ENCODE results near the gene KRT85. TPM values are rescaled to one million over a fixed set of nuclear protein-coding genes. Genes with fewer than 3 reads are reported as not detected.

KRT85 gene
- total RNA-seq, 2 experiments from 2014 or later = not detected

- peaks cover 3% of the 10 kb centered on the region for H3K27me3 Mint-ChIP-seq
- no peak overlapping the region for H3K4me3 Mint-ChIP-seq
- no peaks in the 10 kb centered on the region for H3K9me3 Mint-ChIP-seq (ENCODE audit: low read depth)
- no peaks in the 10 kb centered on the region for H3K36me3 Mint-ChIP-seq (ENCODE audit: low read depth)
- no peaks in the 10 kb centered on the region for H3K4me1 Mint-ChIP-seq
- CTCF ChIA-PET = interaction anchor here (0.6 to 1.2 kb wide), 4 partner anchors 25 to 956 kb away, joined by 3 to 5 read pairs (median 3); partner anchors contain the start of gene AAAS
- ATAC-seq (no peak), DNase-seq (no peak)
- no peak overlapping the region for H3K27ac Mint-ChIP-seq
- POLR2A ChIA-PET = no interaction called here
- intact Hi-C loops (cut with DNase I, micrococcal nuclease) = no loop called here
Observed at GRCh38 chr12:52364901-52365489, 2.3 kb downstream of the KRT85 start.

- CTCF ChIA-PET = interaction anchor here (0.6 to 1.3 kb wide), 3 partner anchors 24 to 557 kb away, joined by 3 to 4 read pairs (median 3); no protein-coding TSS in a partner anchor
- no peaks in the 10 kb centered on the region for H3K36me3 Mint-ChIP-seq (ENCODE audit: low read depth)
Observed at GRCh38 chr12:52364061-52364460, 3.2 kb downstream of the KRT85 start.

GRCh38 chr12:52363111-52363679 lies 4.1 kb downstream of the KRT85 start:
- peaks cover 14% of the 10 kb centered on the region for H3K4me1 Mint-ChIP-seq
- ChIA-PET POLR2A (no interaction called here), CTCF (interaction anchor here (0.6 to 1.3 kb wide), 2 partner anchors 522 to 558 kb away, joined by 3 to 4 read pairs; no protein-coding TSS in a partner anchor)
- DNase-seq (no peak), ATAC-seq (no peak)
- H3K27me3 Mint-ChIP-seq = peaks cover 3% of the 10 kb centered on the region
- H3K36me3 Mint-ChIP-seq (ENCODE audit: low read depth) = no peaks in the 10 kb centered on the region
- H3K9me3 Mint-ChIP-seq (ENCODE audit: low read depth) = no peaks in the 10 kb centered on the region
- no peak overlapping the region for H3K4me3 Mint-ChIP-seq
- intact Hi-C loops (cut with DNase I, micrococcal nuclease) = no loop called here
- H3K27ac Mint-ChIP-seq = no peak overlapping the region

More at GRCh38 chr12:52364061-52364460, 3.2 kb downstream of the KRT85 start:
- ATAC-seq (no peak), DNase-seq (no peak)
- POLR2A ChIA-PET = no interaction called here
- Mint-ChIP-seq H3K27me3 (peaks cover 3% of the 10 kb centered on the region), H3K9me3 (ENCODE audit: low read depth) (no peaks in the 10 kb centered on the region), H3K4me1 (peaks cover 6% of the 10 kb centered on the region), H3K27ac (no peak overlapping the region), H3K4me3 (no peak overlapping the region)
- intact Hi-C loops (cut with DNase I, micrococcal nuclease) = no loop called here

GRCh38 chr12:52362118-52362726 lies 5.1 kb downstream of the KRT85 start:
- ChIA-PET POLR2A (no interaction called here), CTCF (interaction anchor here (0.6 to 1.8 kb wide), 6 partner anchors 8 to 185 kb away, joined by 3 to 9 read pairs (median 3); no protein-coding TSS in a partner anchor)
- intact Hi-C loops (cut with DNase I, micrococcal nuclease) = no loop called here
- H3K9me3 Mint-ChIP-seq (ENCODE audit: low read depth) = no peaks in the 10 kb centered on the region
- H3K4me1 Mint-ChIP-seq = peaks cover 17% of the 10 kb centered on the region
- no peak overlapping the region for H3K4me3 Mint-ChIP-seq
- DNase-seq = peak; percentile 29
- H3K27ac Mint-ChIP-seq = no peak overlapping the region
- no peak for ATAC-seq
- no peaks in the 10 kb centered on the region for H3K36me3 Mint-ChIP-seq (ENCODE audit: low read depth)
- H3K27me3 Mint-ChIP-seq = peaks cover 3% of the 10 kb centered on the region

GRCh38 chr12:52361553-52361952 lies 5.7 kb downstream of the KRT85 start:
- Mint-ChIP-seq H3K27me3 (peaks cover 2% of the 10 kb centered on the region), H3K4me1 (peaks cover 17% of the 10 kb centered on the region), H3K4me3 (no peak overlapping the region), H3K9me3 (ENCODE audit: low read depth) (no peaks in the 10 kb centered on the region), H3K27ac (no peak overlapping the region), H3K36me3 (ENCODE audit: low read depth) (no peaks in the 10 kb centered on the region)
- DNase-seq (no peak), ATAC-seq (no peak)
- CTCF ChIA-PET = interaction anchor here (0.7 to 1.8 kb wide), 7 partner anchors 9 to 184 kb away, joined by 3 to 9 read pairs (median 3); no protein-coding TSS in a partner anchor
- POLR2A ChIA-PET = no interaction called here
- intact Hi-C loops (cut with DNase I, micrococcal nuclease) = no loop called here

- POLR2A ChIA-PET = no interaction called here
- intact Hi-C loops (cut with DNase I, micrococcal nuclease) = no loop called here
- H3K27me3 Mint-ChIP-seq = no peaks in the 10 kb centered on the region
- ATAC-seq (no peak), DNase-seq (no peak)
- H3K36me3 Mint-ChIP-seq (ENCODE audit: low read depth) = no peaks in the 10 kb centered on the region
- H3K4me1 Mint-ChIP-seq = peaks cover 17% of the 10 kb centered on the region
- no peak overlapping the region for H3K27ac Mint-ChIP-seq
- CTCF ChIA-PET = interaction anchor here (0.6 to 1.8 kb wide), 4 partner anchors 9 to 139 kb away, joined by 3 to 9 read pairs (median 3); no protein-coding TSS in a partner anchor
- H3K9me3 Mint-ChIP-seq (ENCODE audit: low read depth) = no peaks in the 10 kb centered on the region
- no peak overlapping the region for H3K4me3 Mint-ChIP-seq
Observed at GRCh38 chr12:52360663-52361271, 6.5 kb downstream of the KRT85 start.

GRCh38 chr12:52360106-52360662 lies 7.1 kb downstream of the KRT85 start:
- ChIA-PET POLR2A (no interaction called here), CTCF (interaction anchor here (1.1 to 1.9 kb wide), 2 partner anchors 13 to 18 kb away, joined by 3 to 9 read pairs; no protein-coding TSS in a partner anchor)
- intact Hi-C loops (cut with DNase I, micrococcal nuclease) = no loop called here
- peaks cover 17% of the 10 kb centered on the region for H3K4me1 Mint-ChIP-seq
- ATAC-seq (no peak), DNase-seq (no peak)
- H3K4me3 Mint-ChIP-seq = no peak overlapping the region
- H3K27me3 Mint-ChIP-seq = no peaks in the 10 kb centered on the region
- no peaks in the 10 kb centered on the region for H3K36me3 Mint-ChIP-seq (ENCODE audit: low read depth)
- no peaks in the 10 kb centered on the region for H3K9me3 Mint-ChIP-seq (ENCODE audit: low read depth)
- H3K27ac Mint-ChIP-seq = no peak overlapping the region

GRCh38 chr12:52359621-52360061 lies 7.6 kb downstream of the KRT85 start:
- ATAC-seq = no peak
- no peaks in the 10 kb centered on the region for H3K9me3 Mint-ChIP-seq (ENCODE audit: low read depth)
- H3K27ac Mint-ChIP-seq = peak overlapping the region; percentile 44
- ChIA-PET CTCF (interaction anchor here (1.8 to 1.9 kb wide), 2 partner anchors 9 to 13 kb away, joined by 5 to 9 read pairs; no protein-coding TSS in a partner anchor), POLR2A (no interaction called here)
- no peak overlapping the region for H3K4me3 Mint-ChIP-seq
- no peak for DNase-seq
- intact Hi-C loops (cut with DNase I, micrococcal nuclease) = no loop called here
- H3K4me1 Mint-ChIP-seq = peaks cover 17% of the 10 kb centered on the region
- H3K36me3 Mint-ChIP-seq (ENCODE audit: low read depth) = no peaks in the 10 kb centered on the region
- no peaks in the 10 kb centered on the region for H3K27me3 Mint-ChIP-seq

- H3K36me3 Mint-ChIP-seq (ENCODE audit: low read depth) = no peaks in the 10 kb centered on the region
- ATAC-seq (peak; percentile 93), DNase-seq (peak; percentile 38)
- no peaks in the 10 kb centered on the region for H3K9me3 Mint-ChIP-seq (ENCODE audit: low read depth)
- intact Hi-C loops (cut with DNase I, micrococcal nuclease) = no loop called here
- H3K4me1 Mint-ChIP-seq = peaks cover 17% of the 10 kb centered on the region
- H3K27ac Mint-ChIP-seq = peak overlapping the region; percentile 1
- POLR2A ChIA-PET = no interaction called here
- CTCF ChIA-PET = interaction anchor here (0.7 to 1.9 kb wide), 5 partner anchors 10 to 512 kb away, joined by 3 to 9 read pairs (median 4); no protein-coding TSS in a partner anchor
- H3K27me3 Mint-ChIP-seq = no peaks in the 10 kb centered on the region
- no peak overlapping the region for H3K4me3 Mint-ChIP-seq
Observed at GRCh38 chr12:52358575-52359350, 8.5 kb downstream of the KRT85 start.

GRCh38 chr12:52356762-52357580 lies 10.3 kb downstream of the KRT85 start:
- H3K9me3 Mint-ChIP-seq (ENCODE audit: low read depth) = no peaks in the 10 kb centered on the region
- H3K4me1 Mint-ChIP-seq = peaks cover 25% of the 10 kb centered on the region
- POLR2A ChIA-PET = no interaction called here
- CTCF ChIA-PET = interaction anchor here (0.7 kb wide), 1 partner anchor 11 kb away, joined by 3 read pairs; no protein-coding TSS in a partner anchor
- no peaks in the 10 kb centered on the region for H3K36me3 Mint-ChIP-seq (ENCODE audit: low read depth)
- DNase-seq (no peak), ATAC-seq (no peak)
- no peak overlapping the region for H3K4me3 Mint-ChIP-seq
- intact Hi-C loops (cut with DNase I, micrococcal nuclease) = no loop called here
- H3K27ac Mint-ChIP-seq = no peak overlapping the region
- no peaks in the 10 kb centered on the region for H3K27me3 Mint-ChIP-seq
